ENCODE measurements around the gene SLC14A1.

DNA sequence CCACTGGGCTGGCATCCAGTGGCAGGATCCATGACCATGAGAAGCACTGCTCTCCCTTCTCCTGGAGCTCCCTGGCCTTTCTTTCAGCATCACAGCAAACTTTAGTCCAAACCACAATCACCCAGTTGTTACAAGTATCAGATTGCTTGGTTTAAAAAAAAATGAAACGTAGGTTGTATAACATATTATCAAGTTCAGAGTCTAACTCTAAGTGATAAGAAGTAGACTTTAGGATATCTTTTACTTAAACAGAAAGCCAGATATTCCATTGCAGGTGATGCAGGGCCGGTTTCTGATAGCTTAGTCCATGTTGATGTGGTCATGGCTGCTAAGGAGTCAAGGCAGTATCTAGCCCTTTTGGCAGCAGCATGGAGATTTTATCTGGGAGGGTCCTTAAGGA, 24.5 kb downstream of the SLC14A1 start:
- TF ChIP-seq, protein P1, sequence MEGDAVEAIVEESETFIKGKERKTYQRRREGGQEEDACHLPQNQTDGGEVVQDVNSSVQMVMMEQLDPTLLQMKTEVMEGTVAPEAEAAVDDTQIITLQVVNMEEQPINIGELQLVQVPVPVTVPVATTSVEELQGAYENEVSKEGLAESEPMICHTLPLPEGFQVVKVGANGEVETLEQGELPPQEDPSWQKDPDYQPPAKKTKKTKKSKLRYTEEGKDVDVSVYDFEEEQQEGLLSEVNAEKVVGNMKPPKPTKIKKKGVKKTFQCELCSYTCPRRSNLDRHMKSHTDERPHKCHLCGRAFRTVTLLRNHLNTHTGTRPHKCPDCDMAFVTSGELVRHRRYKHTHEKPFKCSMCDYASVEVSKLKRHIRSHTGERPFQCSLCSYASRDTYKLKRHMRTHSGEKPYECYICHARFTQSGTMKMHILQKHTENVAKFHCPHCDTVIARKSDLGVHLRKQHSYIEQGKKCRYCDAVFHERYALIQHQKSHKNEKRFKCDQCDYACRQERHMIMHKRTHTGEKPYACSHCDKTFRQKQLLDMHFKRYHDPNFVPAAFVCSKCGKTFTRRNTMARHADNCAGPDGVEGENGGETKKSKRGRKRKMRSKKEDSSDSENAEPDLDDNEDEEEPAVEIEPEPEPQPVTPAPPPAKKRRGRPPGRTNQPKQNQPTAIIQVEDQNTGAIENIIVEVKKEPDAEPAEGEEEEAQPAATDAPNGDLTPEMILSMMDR (conservative IDR thresholded peaks at IDR 0.05): no peak
- no peak for TF ChIP-seq EZH2 (IDR thresholded peaks at IDR 0.05; ENCODE audit: low read depth)
